Fibroblast of skin of scalp (primary cell): ENCODE results near the gene PRICKLE2.

Experiments used
- DNase-seq: peaks from one replicate; pipeline ENCODE4 v3.0.0-alpha.2; 2013

PRICKLE2 gene

GRCh38 chr3:64155328-64155727 lies 69.9 kb downstream of the PRICKLE2 start:
- no peak for DNase-seq

- DNase-seq, result no peak
Measured at GRCh38 chr3:64152676-64153466, 72.4 kb downstream of the PRICKLE2 start.

GRCh38 chr3:64152086-64152485 lies 73.2 kb downstream of the PRICKLE2 start:
- peak; percentile 76 for DNase-seq

- DNase-seq, result no peak
Measured at GRCh38 chr3:64151342-64151871, 73.9 kb downstream of the PRICKLE2 start.

GRCh38 chr3:64150623-64151207 lies 74.6 kb downstream of the PRICKLE2 start:
- DNase-seq, result peak; percentile 89

- DNase-seq, result no peak
Measured at GRCh38 chr3:64149886-64150285, 75.4 kb downstream of the PRICKLE2 start.

GRCh38 chr3:64148955-64149653 lies 76.2 kb downstream of the PRICKLE2 start:
- no peak for DNase-seq

GRCh38 chr3:64147211-64147610 lies 78.1 kb downstream of the PRICKLE2 start:
- DNase-seq, result no peak

GRCh38 chr3:64145438-64145837 lies 79.8 kb downstream of the PRICKLE2 start:
- no peak for DNase-seq

GRCh38 chr3:64144241-64144900 lies 80.9 kb downstream of the PRICKLE2 start:
- no peak for DNase-seq

- peak; percentile 86 for DNase-seq
Measured at GRCh38 chr3:64143409-64144130, 81.7 kb downstream of the PRICKLE2 start.

- no peak for DNase-seq
Measured at GRCh38 chr3:64141476-64141875, 83.8 kb downstream of the PRICKLE2 start.

GRCh38 chr3:64140651-64141050 lies 84.6 kb downstream of the PRICKLE2 start:
- DNase-seq, result no peak

GRCh38 chr3:64138656-64139375 lies 86.5 kb downstream of the PRICKLE2 start:
- DNase-seq, result no peak

- DNase-seq, result peak; percentile 29
Measured at GRCh38 chr3:64138046-64138445, 87.2 kb downstream of the PRICKLE2 start.

- DNase-seq, result no peak
Measured at GRCh38 chr3:64134882-64135281, 90.4 kb downstream of the PRICKLE2 start.

GRCh38 chr3:64133987-64134386 lies 91.3 kb downstream of the PRICKLE2 start:
- DNase-seq, result no peak

- no peak for DNase-seq
Measured at GRCh38 chr3:64133272-64133671, 92.0 kb downstream of the PRICKLE2 start.

GRCh38 chr3:64131725-64132469 lies 93.4 kb downstream of the PRICKLE2 start:
- no peak for DNase-seq

- no peak for DNase-seq
Measured at GRCh38 chr3:64130436-64130835, 94.8 kb downstream of the PRICKLE2 start.

GRCh38 chr3:64129581-64129980 lies 95.7 kb downstream of the PRICKLE2 start:
- no peak for DNase-seq
